ENCODE results near the gene SIX5. TPM values are rescaled to one million over a fixed set of nuclear protein-coding genes. Genes with fewer than 3 reads are reported as not detected.

The SIX5 gene
- total RNA-seq, result 10 to 100 TPM; 11.0 to 15.8 TPM

DNA sequence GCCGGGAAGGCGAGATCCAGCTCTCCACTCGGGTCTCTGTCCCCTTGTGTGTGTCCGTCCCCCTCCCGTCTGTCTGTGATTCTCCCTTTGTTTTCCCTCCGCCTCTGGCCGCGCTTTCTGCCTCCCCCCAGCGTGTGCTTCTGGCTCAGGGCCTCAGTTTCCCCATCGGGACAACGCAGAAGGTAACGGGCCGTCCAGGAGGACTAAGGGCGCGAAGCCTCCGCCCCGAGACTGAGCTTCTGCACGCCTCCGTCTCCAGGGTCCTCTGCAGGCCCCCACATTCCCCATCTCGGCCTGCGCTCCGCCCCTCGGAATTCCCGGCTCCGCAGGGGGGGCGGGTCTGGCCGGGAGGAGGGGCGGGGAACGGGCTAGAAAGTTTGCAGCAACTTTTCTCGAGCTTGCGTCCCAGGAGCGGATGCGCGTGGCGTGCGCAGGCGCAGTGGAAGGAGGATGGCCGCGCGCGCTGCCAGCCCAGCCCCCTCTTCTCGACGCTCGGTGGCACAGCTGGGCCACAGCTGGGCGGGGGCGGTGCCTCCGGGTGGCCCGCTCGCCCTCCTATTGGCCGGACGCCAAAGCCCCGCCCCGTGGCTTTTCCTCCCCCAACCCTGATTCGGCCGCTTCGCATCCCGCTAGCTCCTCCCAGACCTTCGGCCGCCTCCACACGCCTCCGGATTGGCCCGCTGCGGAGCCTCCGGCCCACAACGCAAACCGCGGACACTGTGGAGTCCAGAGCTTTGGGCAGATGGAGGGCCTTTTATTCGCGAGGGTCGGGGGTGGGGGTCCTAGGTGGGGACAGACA, at the start of gene SIX5:
Gene SIX5, minus strand, starts transcription at position 269 of the 799 bp plus-strand sequence. CDS start 408 bp downstream, outside the sequence.
- no peaks in the 10 kb centered on the region for H3K9me3 ChIP-seq
- TF ChIP-seq, protein P1, sequence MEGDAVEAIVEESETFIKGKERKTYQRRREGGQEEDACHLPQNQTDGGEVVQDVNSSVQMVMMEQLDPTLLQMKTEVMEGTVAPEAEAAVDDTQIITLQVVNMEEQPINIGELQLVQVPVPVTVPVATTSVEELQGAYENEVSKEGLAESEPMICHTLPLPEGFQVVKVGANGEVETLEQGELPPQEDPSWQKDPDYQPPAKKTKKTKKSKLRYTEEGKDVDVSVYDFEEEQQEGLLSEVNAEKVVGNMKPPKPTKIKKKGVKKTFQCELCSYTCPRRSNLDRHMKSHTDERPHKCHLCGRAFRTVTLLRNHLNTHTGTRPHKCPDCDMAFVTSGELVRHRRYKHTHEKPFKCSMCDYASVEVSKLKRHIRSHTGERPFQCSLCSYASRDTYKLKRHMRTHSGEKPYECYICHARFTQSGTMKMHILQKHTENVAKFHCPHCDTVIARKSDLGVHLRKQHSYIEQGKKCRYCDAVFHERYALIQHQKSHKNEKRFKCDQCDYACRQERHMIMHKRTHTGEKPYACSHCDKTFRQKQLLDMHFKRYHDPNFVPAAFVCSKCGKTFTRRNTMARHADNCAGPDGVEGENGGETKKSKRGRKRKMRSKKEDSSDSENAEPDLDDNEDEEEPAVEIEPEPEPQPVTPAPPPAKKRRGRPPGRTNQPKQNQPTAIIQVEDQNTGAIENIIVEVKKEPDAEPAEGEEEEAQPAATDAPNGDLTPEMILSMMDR (IDR thresholded peaks at IDR 0.05), result no peak
- H3K9ac ChIP-seq (ENCODE audit: low read depth in 2 of 2, low read length in 2 of 2), result peak within 1 kb of the TSS; percentile 94 to 95
- no peaks in the 10 kb centered on the region for H3K36me3 ChIP-seq
- intact Hi-C loops (cut with DNase I), result loop anchor here (5.0 kb wide), 2 partner anchors 52 to 77 kb away; partner anchors contain the start of genes QPCTL and SNRPD2
- DNase-seq, result peak; percentile 99
- peak within 1 kb of the TSS; percentile 97 for H3K27ac ChIP-seq
- H3K4me3 ChIP-seq, result peak within 1 kb of the TSS; percentile 77
- H3K4me1 ChIP-seq, result peaks cover 8% of the 10 kb centered on the region
- H3K27me3 ChIP-seq, result no peaks in the 10 kb centered on the region

DNA sequence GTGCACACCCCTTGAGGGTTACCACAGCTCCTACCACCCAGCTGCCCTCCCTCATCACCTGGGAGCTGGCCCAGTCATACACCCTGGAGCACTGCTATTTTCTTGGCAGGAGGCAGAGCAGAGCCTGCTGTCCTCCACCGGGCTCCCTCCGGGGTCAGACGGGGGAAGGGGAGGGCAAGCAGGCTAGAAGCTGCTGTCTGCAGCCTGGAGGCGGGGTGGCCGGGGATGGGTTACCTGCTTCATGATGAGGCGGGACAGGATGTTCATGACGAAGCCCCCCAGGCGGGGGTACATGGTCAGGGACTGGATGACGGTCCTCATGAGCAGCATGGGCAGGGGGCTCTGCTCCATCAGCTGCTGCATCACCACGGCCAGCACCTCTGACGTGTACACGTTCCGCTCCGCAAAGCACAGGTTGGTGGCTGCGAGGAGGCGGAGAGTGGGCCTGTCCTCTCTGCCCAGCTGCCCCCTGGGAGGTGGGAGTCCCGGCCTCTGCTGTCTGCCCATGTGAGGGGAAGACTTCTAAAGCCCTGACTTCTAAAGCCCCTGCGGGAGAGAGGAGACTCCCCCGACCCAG, 48.8 kb upstream of the SIX5 start:
- Histone ChIP-seq H3K27ac (no peak overlapping the region), H3K9ac (ENCODE audit: low read depth in 2 of 2, low read length in 2 of 2) (no peak overlapping the region), H3K27me3 (no peaks in the 10 kb centered on the region), H3K4me1 (no peaks in the 10 kb centered on the region), H3K36me3 (no peaks in the 10 kb centered on the region), H3K4me3 (no peak overlapping the region), H3K9me3 (no peaks in the 10 kb centered on the region)
- DNase-seq, result no peak
- TF ChIP-seq, protein P1 (IDR thresholded peaks at IDR 0.05), result no peak
- intact Hi-C loops (cut with DNase I), result loop anchor here (10.0 kb wide), 1 partner anchor 67 kb away; the partner anchor contains the start of gene IRF2BP1

DNA sequence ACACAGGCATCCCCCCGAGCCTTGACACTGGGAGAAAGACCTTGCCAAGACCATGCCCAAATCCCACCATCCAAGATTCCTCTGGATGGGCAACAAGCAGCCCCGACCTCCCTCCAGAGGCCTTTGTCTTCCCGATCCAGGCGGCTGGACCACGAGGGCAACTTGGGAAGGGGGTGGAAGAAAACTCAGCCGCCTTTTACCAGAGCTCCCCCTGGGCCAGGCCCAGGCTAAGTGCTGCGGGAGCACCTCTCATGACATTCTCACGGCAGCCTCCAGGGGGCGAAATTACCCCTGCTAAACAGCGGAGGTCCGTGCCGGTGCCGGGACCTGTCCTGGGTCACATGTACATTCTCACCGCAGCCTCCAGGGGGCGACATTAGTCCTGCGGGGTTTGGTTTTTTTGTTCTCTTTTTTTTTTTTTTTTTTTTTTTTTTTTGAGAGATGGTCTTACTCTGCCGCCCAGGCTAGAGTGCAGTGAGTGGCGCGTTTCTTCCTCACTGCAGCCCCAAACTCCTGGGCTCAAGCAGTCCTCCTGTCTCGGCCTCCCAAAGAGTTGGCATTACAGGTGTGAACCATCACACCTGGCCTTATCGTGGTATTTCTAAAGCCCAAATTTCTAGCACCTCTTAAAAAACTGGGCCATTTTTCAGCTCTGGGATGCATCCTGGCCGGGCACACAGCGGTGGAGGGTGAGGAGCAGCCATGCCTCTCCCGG, 48.1 kb upstream of the SIX5 start:
- H3K9ac ChIP-seq (ENCODE audit: low read depth in 2 of 2, low read length in 2 of 2), result no peak overlapping the region
- H3K4me1 ChIP-seq, result no peaks in the 10 kb centered on the region
- H3K4me3 ChIP-seq, result no peak overlapping the region
- H3K27ac ChIP-seq, result no peak overlapping the region
- H3K27me3 ChIP-seq, result no peaks in the 10 kb centered on the region
- peak; percentile 97 for DNase-seq
- TF ChIP-seq, protein P1 (IDR thresholded peaks at IDR 0.05), result peak; percentile 98
- intact Hi-C loops (cut with DNase I), result loop anchor here (10.0 kb wide), 1 partner anchor 68 kb away; the partner anchor contains the start of gene IRF2BP1
- no peaks in the 10 kb centered on the region for H3K9me3 ChIP-seq
- H3K36me3 ChIP-seq, result no peaks in the 10 kb centered on the region

DNA sequence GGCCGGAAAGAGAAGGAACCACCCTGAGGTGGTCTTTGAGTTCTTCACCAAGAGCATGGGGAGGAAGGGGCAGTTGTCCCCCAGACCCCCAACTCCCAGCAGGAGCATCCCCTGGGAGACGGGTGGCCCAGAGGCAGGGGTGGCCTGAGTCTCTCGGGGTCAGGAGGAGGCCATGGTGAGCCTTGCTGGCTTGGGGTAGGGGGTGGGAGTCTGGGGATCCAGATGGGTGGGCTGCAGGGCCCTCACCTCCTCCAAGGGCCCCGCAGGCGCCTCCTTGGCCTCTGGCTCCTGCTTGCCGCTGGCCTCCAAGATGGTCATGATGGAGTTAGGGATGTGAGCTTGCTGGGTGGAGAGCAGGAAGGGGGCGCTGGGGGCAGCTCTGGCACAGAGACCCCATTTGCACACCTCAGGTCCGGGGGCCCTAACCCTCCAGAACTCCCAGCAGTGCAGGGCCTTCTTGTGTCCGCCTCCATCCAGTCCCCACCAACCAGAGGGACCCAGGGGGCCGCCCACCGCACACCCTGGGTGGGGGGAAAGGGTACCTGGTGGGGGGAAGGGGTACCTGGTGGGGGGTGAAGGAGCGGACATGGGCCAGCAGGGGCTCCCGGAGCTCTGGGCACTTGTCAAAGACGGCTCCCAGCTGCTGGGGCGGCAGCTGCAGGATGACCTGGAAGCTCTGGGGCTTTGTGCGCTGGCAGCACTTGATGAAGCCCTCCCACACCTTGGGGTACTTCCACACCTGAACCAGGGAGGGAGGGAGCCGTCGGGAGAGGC, 47.4 kb upstream of the SIX5 start:
- TF ChIP-seq, protein P1 (IDR thresholded peaks at IDR 0.05), result no peak

More for the DNA sequence above, 47.4 kb upstream of the SIX5 start:
- DNase-seq, result no peak
- no peaks in the 10 kb centered on the region for H3K4me1 ChIP-seq
- intact Hi-C loops (cut with DNase I), result loop anchor here (10.0 kb wide), 1 partner anchor 68 kb away; the partner anchor contains the start of gene IRF2BP1
- no peak overlapping the region for H3K27ac ChIP-seq
- H3K36me3 ChIP-seq, result no peaks in the 10 kb centered on the region
- H3K9ac ChIP-seq (ENCODE audit: low read depth in 2 of 2, low read length in 2 of 2), result no peak overlapping the region
- no peaks in the 10 kb centered on the region for H3K9me3 ChIP-seq
- H3K27me3 ChIP-seq, result no peaks in the 10 kb centered on the region
- no peak overlapping the region for H3K4me3 ChIP-seq
